Brain microvascular endothelial cell (primary cell): Measurements from ENCODE around the gene PTPRN2.

Source experiments
- DNase-seq: peaks from one replicate; pipeline ENCODE4 v3.0.0-alpha.2; 2020
- H3K27ac ChIP-seq: fragments of 250-450 bp; sonication (Bioruptor Pico); 2 replicates; pipeline ENCODE4 v1.5.1; 2020; ENCODE audit warnings: mild to moderate bottlenecking, moderate library complexity
- H3K27me3 ChIP-seq: fragments of 250-450 bp; sonication (Bioruptor Pico); replicated peaks from 2 replicates; pipeline ENCODE4 v1.5.1; 2020; ENCODE audit warnings: mild to moderate bottlenecking
- H3K36me3 ChIP-seq: fragments of 250-450 bp; sonication (Bioruptor Pico); replicated peaks from 2 replicates; pipeline ENCODE4 v1.5.1; 2020; ENCODE audit warnings: mild to moderate bottlenecking
- H3K4me3 ChIP-seq: 2 replicates; pipeline ENCODE4 v1.5.1; 2011; ENCODE audit warnings: low read depth, mild to moderate bottlenecking, control low read depth, low read length, moderate library complexity
- in situ Hi-C: cut with HindIII; loops from 2 replicates; pipeline ENCODE4 v1.10.0; 2017; ENCODE audit warnings: low sequenced_read_pairs, low pct_ligation_motif_present
- TF ChIP-seq, protein P1 (sequence below): IDR thresholded peaks from 2 replicates; pipeline ENCODE4 v1.5.1; 2011; ENCODE audit warnings: low read depth, mild to moderate bottlenecking, moderate library complexity, low read length, control low read depth, inconsistent platforms; ENCODE audit errors: missing control alignments

The PTPRN2 gene

DNA sequence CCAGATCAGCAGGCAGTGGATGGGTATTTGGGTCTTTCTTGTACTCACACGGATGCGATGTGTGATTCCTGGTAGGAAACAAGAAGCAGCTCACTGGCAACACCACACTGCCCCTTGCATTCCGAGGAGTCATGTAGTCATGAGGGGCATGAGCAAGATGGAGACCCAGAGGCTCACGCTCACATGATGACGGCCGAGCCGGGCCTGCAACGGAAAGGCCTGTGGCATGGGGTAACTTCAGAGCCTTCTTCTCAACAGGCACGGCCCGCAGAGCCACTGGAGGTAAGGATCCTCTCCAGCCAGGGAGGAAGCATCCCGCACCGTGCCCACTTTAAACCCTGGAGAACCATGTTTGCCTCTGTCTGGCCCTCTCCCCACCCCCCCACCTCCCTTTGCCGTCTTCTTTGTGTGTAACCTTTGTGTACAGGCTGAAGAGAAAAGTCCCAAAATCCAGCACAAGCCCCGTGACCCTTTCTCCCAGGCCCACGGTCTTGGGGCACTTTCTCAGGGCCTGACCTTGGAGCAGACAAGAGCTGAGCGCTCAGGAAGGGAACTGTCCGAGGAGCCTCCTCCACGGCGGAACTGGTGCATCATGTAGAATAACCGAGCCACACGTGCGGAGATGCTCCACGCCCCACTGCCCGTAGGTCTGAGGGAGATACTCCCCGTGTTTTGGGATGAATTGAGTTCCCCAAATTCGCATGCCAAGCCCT, 734.4 kb downstream of the PTPRN2 start:
- Histone ChIP-seq H3K27ac (no peak overlapping the region), H3K4me3 (no peak overlapping the region), H3K36me3 (no peaks in the 10 kb centered on the region), H3K27me3 (no peaks in the 10 kb centered on the region)
- DNase-seq, result no peak
- in situ Hi-C loops, result no loop called here
- TF ChIP-seq, protein P1, sequence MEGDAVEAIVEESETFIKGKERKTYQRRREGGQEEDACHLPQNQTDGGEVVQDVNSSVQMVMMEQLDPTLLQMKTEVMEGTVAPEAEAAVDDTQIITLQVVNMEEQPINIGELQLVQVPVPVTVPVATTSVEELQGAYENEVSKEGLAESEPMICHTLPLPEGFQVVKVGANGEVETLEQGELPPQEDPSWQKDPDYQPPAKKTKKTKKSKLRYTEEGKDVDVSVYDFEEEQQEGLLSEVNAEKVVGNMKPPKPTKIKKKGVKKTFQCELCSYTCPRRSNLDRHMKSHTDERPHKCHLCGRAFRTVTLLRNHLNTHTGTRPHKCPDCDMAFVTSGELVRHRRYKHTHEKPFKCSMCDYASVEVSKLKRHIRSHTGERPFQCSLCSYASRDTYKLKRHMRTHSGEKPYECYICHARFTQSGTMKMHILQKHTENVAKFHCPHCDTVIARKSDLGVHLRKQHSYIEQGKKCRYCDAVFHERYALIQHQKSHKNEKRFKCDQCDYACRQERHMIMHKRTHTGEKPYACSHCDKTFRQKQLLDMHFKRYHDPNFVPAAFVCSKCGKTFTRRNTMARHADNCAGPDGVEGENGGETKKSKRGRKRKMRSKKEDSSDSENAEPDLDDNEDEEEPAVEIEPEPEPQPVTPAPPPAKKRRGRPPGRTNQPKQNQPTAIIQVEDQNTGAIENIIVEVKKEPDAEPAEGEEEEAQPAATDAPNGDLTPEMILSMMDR, result no peak

DNA sequence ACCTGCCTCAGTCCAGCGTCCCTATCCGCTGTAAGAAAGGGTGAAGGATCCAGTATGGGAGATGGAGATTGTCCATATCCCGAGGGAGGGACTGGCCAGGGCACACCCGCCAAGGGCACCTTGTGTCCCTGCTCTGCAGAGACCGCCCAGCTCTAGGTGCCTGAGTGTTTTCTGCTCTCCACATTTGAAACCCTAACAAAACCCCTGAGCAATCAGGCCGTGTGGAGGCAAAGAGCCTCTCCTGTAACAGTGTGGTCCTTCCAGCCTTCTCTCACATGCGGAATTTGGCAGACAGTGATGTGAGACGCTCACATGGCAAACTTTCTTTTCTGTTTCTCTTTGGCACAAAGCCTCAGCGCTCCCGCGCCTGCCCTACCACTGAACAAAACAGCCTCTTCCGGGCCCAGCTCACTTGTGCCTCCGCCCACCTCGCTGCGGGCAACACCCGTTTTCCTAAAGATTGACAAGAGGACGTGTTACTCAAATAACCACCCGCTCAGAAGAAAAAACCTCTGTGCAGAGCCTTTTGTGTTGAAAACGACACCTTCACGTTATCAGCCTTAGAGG, 736.0 kb downstream of the PTPRN2 start:
- no peaks in the 10 kb centered on the region for H3K27me3 ChIP-seq
- DNase-seq, result no peak
- in situ Hi-C loops, result no loop called here
- H3K36me3 ChIP-seq, result no peaks in the 10 kb centered on the region
- no peak overlapping the region for H3K4me3 ChIP-seq
- H3K27ac ChIP-seq, result no peak overlapping the region
- TF ChIP-seq, protein P1, result no peak

DNA sequence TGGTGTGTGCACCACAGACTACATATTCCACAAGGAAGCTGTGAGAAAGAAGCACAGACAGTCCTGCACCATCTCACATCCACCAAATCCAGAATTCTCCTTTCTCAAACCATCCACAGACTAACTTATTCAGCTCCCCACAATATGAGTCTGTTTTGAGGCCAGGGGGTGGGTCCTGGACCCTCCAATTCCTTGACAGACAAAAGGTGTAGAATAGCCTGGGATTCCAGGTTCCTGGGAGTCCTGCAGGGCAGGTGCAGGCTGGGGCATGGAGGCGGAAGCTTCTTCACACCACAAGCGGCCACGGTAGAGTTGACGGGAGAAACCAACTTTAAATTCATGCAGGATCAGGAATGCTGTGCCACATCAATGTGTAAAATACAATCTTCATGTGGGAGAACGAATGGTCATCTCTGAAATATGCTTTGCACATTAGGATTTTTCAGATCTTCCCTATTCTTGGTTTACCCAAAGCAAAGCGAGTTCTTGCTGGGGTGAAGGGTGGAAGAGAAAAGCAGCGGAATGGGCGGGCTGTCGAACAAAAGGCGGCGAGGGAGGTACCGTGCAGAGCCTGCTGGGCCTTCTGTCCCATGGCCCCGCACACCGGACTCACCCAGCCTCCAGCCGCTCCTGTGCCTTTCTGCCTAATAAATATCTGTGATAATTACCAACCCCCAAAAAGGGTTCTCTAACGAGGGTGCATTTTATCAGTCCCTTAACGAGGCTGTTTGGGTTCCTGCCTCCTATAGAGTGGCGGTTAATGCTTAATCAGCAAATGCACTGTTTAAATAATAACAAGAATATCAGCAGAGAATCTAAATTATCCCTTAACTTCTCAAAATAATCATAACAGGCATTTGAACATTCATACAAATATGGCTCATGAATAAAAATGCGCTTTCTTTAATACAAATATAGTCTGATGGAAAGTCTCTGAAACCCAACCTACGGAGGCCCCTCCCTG, 736.9 kb downstream of the PTPRN2 start:
- Histone ChIP-seq H3K4me3 (no peak overlapping the region), H3K27me3 (no peaks in the 10 kb centered on the region), H3K36me3 (no peaks in the 10 kb centered on the region), H3K27ac (no peak overlapping the region)
- in situ Hi-C loops, result no loop called here
- TF ChIP-seq, protein P1, result no peak
- no peak for DNase-seq

DNA sequence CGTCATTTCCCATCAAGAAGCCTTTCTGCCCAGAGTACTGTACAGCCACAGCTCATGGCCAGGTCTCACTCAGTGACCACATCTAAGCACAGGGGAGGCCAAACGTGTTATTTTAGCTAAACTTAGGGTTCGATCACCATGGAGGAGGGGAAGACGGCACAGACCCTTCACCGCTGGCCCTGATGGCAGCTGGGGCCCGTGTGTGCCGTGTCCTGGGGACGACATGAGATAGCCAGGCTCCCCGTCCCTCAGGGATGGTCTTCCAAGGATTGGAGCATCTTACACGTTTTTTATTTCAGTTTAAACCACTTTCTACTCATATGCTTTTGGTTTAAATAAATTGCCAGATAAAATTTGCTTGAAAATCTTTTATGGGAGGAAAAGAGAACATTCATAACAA, 737.9 kb downstream of the PTPRN2 start:
- Histone ChIP-seq H3K36me3 (no peaks in the 10 kb centered on the region), H3K4me3 (no peak overlapping the region), H3K27ac (no peak overlapping the region), H3K27me3 (no peaks in the 10 kb centered on the region)
- in situ Hi-C loops, result no loop called here
- TF ChIP-seq, protein P1, result no peak
- DNase-seq, result no peak

DNA sequence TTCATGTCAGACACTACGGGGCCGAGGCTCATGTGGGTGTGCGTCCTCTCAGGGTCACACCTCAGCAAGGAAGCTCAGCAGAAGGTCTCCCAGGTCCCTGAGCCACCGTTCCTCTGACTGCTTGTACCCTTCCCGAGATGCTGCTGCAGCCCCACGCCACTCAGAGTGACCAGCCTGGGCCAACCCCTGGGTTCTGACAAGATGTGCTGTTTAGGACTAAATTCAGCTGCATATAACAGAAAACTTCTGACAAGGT, 738.4 kb downstream of the PTPRN2 start:
- H3K36me3 ChIP-seq, result no peaks in the 10 kb centered on the region
- H3K4me3 ChIP-seq, result no peak overlapping the region
- in situ Hi-C loops, result no loop called here
- no peak for DNase-seq
- H3K27me3 ChIP-seq, result no peaks in the 10 kb centered on the region
- no peak overlapping the region for H3K27ac ChIP-seq
- TF ChIP-seq, protein P1, result no peak
